Caki2 (cell line): Measurements from ENCODE around the gene DHRS13. TPM values are rescaled to one million over a fixed set of nuclear protein-coding genes. Genes with fewer than 3 reads are reported as not detected.
"Not testable (repeated sequence)": the region's sequence is repeated elsewhere in the genome, so short reads cannot be mapped to it uniquely, and the experiment has no call there.

Source experiments
- DNase-seq: peaks from one replicate; pipeline ENCODE4 v3.0.0-alpha.2; 2015; ENCODE audit warnings: low read depth
- in situ Hi-C: cut with HindIII; loops from 2 replicates; pipeline ENCODE4 v1.10.0; 2016; ENCODE audit warnings: low sequenced_read_pairs, low pct_unique_long_range_greater_than_20kb, mixed read lengths
- total RNA-seq: library from RNA; depleted of rRNA; stranded (reverse); fragments of >200 nt; shearing (Covaris generic); gene quantifications from 2 replicates; pipeline ENCODE4 v1.2.3, GENCODE V29; 2014; ENCODE audit warnings: low replicate concordance

Gene DHRS13
- total RNA-seq, 1 experiment from 2014 or later, result 36.2 TPM

GRCh38 chr17:28893248-28894183, 9.4 kb downstream of the DHRS13 start:
- DNase-seq, in situ Hi-C loops: not testable (repeated sequence)

GRCh38 chr17:28892024-28892423, 10.9 kb downstream of the DHRS13 start:
- in situ Hi-C loops, result no loop called here

GRCh38 chr17:28891201-28891600, 11.7 kb downstream of the DHRS13 start:
- DNase-seq, result no peak
- in situ Hi-C loops, result no loop called here

More at GRCh38 chr17:28892024-28892423, 10.9 kb downstream of the DHRS13 start:
- no peak for DNase-seq

GRCh38 chr17:28889996-28890395, 12.9 kb downstream of the DHRS13 start:
- in situ Hi-C loops, result no loop called here
- no peak for DNase-seq

DNA sequence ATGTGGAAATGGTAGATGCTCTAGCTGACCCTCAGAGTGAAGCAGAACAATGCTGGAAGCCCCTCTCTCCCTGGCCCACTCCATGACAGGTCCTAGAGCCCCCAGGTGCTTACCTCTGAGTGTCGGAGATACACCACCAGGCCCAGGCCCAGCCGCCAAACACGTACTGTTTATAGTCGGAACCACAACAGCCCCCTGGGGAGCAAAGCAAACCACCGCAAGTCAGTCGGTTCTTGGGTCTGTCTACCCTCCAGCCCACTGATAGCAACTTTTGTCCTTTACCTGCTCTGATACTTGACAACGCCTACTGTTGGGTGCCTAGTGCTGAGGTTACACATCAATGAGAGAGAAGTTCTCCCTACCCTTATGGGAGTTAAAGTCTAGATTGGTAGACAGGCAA, 14.0 kb downstream of the DHRS13 start:
- DNase-seq, result no peak
- in situ Hi-C loops, result no loop called here

DNA sequence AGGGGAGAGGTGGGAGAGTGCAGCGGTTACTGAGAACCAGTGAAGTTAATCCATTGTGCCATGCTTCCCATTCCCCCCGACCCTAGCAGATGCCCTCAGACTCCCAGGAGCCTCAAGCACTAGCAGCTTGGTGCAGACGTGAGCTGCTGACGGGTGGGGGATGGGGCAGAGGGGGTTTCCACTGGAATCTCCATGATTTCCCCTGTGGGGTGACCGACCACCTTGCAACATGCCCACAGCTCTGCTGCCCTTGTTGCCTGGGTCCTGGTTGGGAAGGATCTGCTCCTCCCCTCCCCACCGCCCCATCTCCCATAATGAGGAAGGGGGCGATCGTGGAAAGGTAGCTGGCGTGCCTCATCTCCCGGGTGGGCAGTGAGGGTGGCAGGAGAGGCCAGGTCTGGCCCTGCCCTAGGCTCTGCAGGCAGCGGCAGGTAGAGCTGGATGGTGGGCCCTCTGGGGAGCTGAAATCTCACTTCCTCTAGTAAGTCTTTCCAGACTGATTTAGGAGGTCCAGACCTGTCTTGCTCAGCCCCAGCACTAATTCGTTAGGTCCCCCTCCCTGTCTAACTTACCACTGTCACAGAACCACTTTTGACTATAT, 14.9 kb downstream of the DHRS13 start:
- no peak for DNase-seq
- in situ Hi-C loops, result no loop called here

DNA sequence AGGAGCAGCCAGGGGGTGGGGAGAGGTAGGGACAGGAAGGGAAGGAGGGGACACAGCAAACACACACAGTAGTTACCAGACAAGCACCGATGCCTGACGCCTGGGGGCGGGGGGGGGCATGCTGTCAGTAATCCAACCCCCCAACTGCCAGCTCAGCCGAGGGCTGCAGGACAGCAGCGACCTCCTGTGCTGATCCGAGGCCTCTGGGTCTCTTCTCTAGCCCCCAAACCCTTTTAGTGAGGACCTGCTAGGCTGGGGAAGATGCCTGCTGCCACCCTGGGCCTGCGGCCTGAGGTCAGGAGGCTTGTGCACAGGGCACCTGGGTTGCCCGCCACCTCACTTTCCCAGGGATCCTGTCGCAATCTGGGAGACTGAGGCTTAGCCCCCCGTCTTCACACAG, 16.9 kb downstream of the DHRS13 start:
- in situ Hi-C loops, result no loop called here
- DNase-seq, result no peak

DNA sequence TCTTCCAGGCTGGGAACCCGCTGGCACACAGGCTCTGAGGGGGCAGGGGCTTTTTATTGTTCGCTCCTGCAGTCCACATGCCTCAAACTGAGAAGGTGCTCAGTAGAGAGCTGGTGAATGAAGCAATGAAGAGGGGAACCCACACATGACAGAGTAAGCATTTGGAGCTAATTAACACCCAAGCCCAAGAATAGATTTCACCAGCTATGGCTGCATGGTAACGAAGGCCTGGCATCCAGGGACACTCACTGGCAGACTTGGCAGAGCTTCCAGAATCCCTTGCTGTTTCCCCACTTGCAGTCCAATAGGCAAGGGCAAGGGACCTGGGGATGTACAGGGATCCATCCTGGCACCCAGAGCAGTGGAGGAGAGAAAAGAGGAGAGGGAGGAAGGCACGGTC, 17.5 kb downstream of the DHRS13 start:
- no peak for DNase-seq
- in situ Hi-C loops, result no loop called here

GRCh38 chr17:28883967-28884702, 18.7 kb downstream of the DHRS13 start:
- in situ Hi-C loops, result no loop called here

DNA sequence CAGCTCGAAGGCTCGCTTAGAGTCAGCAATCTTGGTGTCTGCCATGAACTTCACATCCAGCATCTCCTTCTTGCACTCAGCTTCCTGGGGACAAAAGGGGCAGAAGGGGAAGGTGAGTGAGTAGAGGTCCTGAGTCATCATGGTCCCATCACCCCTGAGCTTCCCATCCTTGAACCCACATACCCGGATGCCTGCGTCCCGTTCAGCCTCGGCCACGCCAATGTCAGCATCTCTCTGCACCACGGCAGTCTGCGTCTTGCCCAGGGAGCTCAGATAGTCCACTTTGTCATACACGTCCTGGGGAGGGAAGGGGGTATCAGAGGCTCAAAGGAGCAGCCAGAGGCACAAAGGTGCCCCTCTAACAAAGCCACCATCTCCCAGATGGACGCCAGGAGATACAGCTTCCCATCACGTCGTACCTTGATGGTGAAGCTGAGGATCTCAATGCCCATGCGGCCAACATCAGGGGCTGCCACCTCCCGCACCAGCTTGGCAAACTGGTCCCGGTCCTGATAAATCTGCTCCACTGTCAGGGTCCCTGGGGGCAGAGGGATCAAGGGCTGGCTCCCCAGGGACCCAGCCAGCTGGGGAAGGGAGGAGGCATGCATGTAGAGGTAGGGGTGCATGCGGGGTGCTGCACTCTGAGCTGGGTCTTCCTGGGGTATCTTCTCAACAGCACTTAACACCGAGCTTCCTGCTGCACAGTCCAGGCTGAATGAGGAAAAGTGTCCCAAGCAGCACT, 20.6 kb downstream of the DHRS13 start:
- DNase-seq, result no peak
- in situ Hi-C loops, result no loop called here

More at GRCh38 chr17:28883967-28884702, 18.7 kb downstream of the DHRS13 start:
- DNase-seq, result no peak

DNA sequence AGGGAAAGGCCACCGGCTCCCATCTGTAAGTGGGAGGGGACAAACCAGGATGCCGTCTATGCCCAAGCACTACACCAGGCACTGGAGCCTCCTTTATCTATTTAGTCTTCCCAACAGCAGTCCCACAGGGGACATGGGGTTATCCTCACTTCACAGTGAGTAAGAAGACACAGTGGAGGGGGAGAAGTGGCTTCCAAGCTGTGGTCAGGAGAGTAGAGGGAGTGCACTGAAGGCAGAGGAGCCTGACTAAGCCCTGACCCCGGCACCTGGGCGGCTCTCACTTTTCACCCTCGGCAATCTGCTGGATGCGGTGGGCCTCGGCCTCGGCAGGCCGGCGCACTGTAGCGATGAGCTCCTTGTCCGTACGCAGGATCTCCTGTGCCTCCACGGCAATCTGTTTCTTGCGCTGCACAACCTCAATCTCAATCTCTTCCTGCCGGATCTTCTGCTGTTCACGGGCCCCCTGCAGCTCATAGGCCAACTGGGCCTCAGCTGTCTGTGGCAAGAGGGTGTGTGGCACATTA, 21.3 kb downstream of the DHRS13 start:
- in situ Hi-C loops, result no loop called here
- DNase-seq, result no peak

DNA sequence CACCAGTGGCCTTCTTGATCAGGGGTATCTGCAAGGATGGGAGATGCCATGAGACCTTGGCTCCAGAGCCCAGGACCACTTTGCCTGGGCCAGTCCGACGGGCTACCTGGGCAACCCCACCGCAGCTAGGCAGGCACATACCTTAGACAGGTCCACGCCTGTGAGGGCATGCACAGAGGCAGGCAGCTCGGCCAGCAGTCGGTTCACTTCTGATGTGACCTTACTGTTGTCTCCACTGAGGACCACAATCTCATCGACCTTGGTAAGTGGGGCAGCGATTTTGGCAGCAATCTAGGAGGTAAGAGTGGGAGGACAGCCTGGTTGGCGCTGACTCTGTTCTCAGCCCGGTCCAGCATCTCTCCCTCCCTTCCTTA, 22.3 kb downstream of the DHRS13 start:
- in situ Hi-C loops, result no loop called here

GRCh38 chr17:28879886-28880571, 22.9 kb downstream of the DHRS13 start:
- DNase-seq, result no peak
- in situ Hi-C loops, result loop anchor here (5.0 kb wide), 1 partner anchor 93 kb away; no protein-coding TSS in a partner anchor

More for the DNA sequence above, 22.3 kb downstream of the DHRS13 start:
- DNase-seq, result no peak

DNA sequence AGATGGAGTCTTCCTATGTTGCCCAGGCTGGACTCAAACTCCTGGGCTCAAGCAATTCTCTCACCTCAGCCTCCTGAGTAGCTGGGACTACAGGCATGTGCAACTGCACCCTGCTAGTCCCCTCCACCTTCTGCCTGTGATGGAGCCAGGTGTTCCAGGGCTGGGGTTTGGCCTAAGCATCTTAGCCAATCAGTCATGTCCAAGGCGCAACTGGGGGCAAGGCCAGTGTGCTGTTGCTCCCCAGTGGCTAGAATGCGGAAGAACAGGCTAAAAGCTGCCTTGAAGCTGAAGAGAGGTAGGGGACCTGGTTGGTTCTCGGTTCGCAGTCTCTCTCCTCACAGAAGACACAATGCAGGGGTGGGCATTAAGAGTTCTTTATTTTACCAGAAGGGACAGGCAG, 23.9 kb downstream of the DHRS13 start:
- DNase-seq, result peak; percentile 57
- in situ Hi-C loops, result loop anchor here (5.0 kb wide), 1 partner anchor 92 kb away; no protein-coding TSS in a partner anchor

DNA sequence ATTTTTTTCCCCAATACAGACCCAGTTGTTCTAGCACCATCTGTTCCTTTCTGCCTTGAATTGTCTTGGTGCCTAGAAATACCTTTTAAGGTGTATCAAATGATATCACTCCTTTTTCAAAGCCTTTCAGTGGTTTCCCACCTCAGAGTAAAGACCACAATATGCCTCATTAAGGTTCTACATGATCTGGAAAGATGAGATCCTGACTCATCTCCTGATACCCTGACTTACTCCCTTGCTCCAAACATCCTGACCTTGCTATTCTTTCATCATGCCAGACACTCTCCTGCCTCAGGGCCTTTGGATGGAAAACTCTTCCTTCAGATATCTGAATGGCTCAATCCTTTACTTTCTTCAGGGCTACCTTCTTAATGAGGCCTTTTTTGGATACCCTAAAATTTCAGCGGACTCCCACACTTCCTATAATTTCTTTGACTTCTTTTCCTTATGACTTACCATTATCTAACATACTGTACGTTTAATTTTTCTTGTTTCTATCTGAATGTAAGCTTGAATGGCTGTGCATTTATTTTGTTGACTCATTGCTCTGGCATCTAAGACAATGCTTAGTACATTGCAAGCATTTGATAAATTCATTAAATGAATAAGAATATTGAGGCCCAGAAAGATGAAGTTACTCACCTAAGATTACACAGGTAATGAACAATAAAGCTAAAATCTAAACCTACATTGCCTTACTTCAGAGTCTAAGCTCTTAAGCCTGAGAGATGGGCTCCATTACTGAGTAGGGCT, 24.5 kb downstream of the DHRS13 start:
- no peak for DNase-seq
- in situ Hi-C loops, result loop anchor here (5.0 kb wide), 1 partner anchor 91 kb away; no protein-coding TSS in a partner anchor

GRCh38 chr17:28877150-28877711, 25.6 kb downstream of the DHRS13 start:
- in situ Hi-C loops, result loop anchor here (5.0 kb wide), 1 partner anchor 90 kb away; no protein-coding TSS in a partner anchor
- DNase-seq, result not testable (repeated sequence)
